Endodermal cell (in vitro differentiated cells): Measurements from ENCODE around the gene TNK2. TPM values are rescaled to one million over a fixed set of nuclear protein-coding genes. Genes with fewer than 3 reads are reported as not detected.

Experiments
- DNase-seq: peaks from one replicate; pipeline ENCODE4 v3.0.0-alpha.2; 2017
- H3K27ac ChIP-seq: 2 replicates; pipeline ENCODE4 v1.5.1; 2013; ENCODE audit warnings: mild to moderate bottlenecking, low read depth, low read length, moderate library complexity
- H3K27me3 ChIP-seq: 2 replicates; pipeline ENCODE4 v1.6.1; 2013; ENCODE audit warnings: mild to moderate bottlenecking, low read length, moderate library complexity; ENCODE audit not compliant: insufficient read depth, control insufficient read depth, poor library complexity, severe bottlenecking
- H3K36me3 ChIP-seq: 2 replicates; pipeline ENCODE4 v1.7.0; 2013; ENCODE audit warnings: mild to moderate bottlenecking, low read length, moderate library complexity; ENCODE audit not compliant: control insufficient read depth, insufficient read depth
- H3K4me1 ChIP-seq: one replicate; pipeline ENCODE4 v1.7.0; 2013; ENCODE audit warnings: low read length; ENCODE audit not compliant: control insufficient read depth, insufficient read depth
- H3K4me3 ChIP-seq: 2 replicates; pipeline ENCODE4 v1.5.1; 2013; ENCODE audit warnings: mild to moderate bottlenecking, low read length, moderate library complexity
- H3K9ac ChIP-seq: 2 replicates; pipeline ENCODE4 v1.6.1; 2013; ENCODE audit warnings: mild to moderate bottlenecking, low read length, moderate library complexity; ENCODE audit not compliant: poor library complexity, severe bottlenecking; ENCODE audit errors: extremely low read depth
- H3K9me3 ChIP-seq: 2 replicates; pipeline ENCODE4 v1.6.1; 2013; ENCODE audit warnings: mild to moderate bottlenecking, low read length, moderate library complexity; ENCODE audit not compliant: control insufficient read depth
- H3K27ac Mint-ChIP-seq: 2 replicates; pipeline ENCODE4 v1.8.0; 2020; ENCODE audit warnings: mixed read lengths
- H3K27me3 Mint-ChIP-seq: 2 replicates; pipeline ENCODE4 v1.8.0; 2021; ENCODE audit warnings: mild to moderate bottlenecking, mixed read lengths; ENCODE audit not compliant: insufficient read depth
- H3K36me3 Mint-ChIP-seq: 2 replicates; pipeline ENCODE4 v1.8.0; 2020; ENCODE audit warnings: low read depth, mixed read lengths
- H3K4me1 Mint-ChIP-seq: 2 replicates; pipeline ENCODE4 v1.8.0; 2020; ENCODE audit warnings: mixed read lengths
- H3K4me3 Mint-ChIP-seq: 2 replicates; pipeline ENCODE4 v1.8.0; 2020; ENCODE audit warnings: mild to moderate bottlenecking, moderate library complexity, mixed read lengths
- H3K9me3 Mint-ChIP-seq: 2 replicates; pipeline ENCODE4 v1.8.0; 2020; ENCODE audit warnings: mild to moderate bottlenecking, mixed read lengths
- CTCF ChIP-seq: fragments of 200-600 bp; sonication (generic); conservative IDR thresholded peaks from 2 replicates; pipeline ENCODE4 v1.5.0; 2021; ENCODE audit warnings: antibody characterized with exemption, mild to moderate bottlenecking
- WGBS, 2 experiments: methylation state at CpG; one replicate each; pipeline versions ENCODE4 v1.1.5 to v1.1.7; 2013; ENCODE audit warnings: missing lambda C conversion rate in 2 of 2, mixed read lengths in 1 of 2; ENCODE audit not compliant: insufficient coverage in 1 of 2, insufficient read length in 1 of 2; 5-methylcytosine and 5-hydroxymethylcytosine counted together
- total RNA-seq, 2 donors: library from RNA; stranded (reverse); fragmentation: NEBNext Ultra II Directional in 1 of 2; extraction: Animal tissue kit (Norgen Biotek cat#: 25700) in 1 of 2; gene quantifications; 2 replicates in 1 of 2; 3 replicates in 1 of 2; pipeline ENCODE4 v1.2.1, GENCODE V29; 2021

Gene TNK2
- total RNA-seq, 2 donors from 2014 or later = 53.2 to 85.7 TPM

- TF ChIP-seq CTCF = no peak
- no peak overlapping the region for H3K9ac ChIP-seq
Measured at GRCh38 chr3:195893916-195894465, 14.4 kb downstream of the TNK2 start.

GRCh38 chr3:195893516-195893915 is 14.8 kb downstream of the TNK2 start:
- Histone ChIP-seq H3K27me3 (no peaks in the 10 kb centered on the region), H3K36me3 (no peaks in the 10 kb centered on the region), H3K9me3 (no peaks in the 10 kb centered on the region), H3K9ac (no peak overlapping the region), H3K27ac (no peak overlapping the region), H3K4me3 (no peak overlapping the region), H3K4me1 (peaks cover 26% of the 10 kb centered on the region)
- no peak for TF ChIP-seq CTCF
- no peaks in the 10 kb centered on the region for H3K36me3 Mint-ChIP-seq
- H3K9me3 Mint-ChIP-seq = no peaks in the 10 kb centered on the region
- H3K4me3 Mint-ChIP-seq = no peak overlapping the region
- H3K27ac Mint-ChIP-seq = no peak overlapping the region
- 80 to 88% methylated on average over 3 to 4 of the region's 4 CpGs for WGBS, 2 experiments
- DNase-seq = no peak
- H3K4me1 Mint-ChIP-seq = peaks cover 38% of the 10 kb centered on the region
- no peaks in the 10 kb centered on the region for H3K27me3 Mint-ChIP-seq

More at GRCh38 chr3:195893916-195894465, 14.4 kb downstream of the TNK2 start:
- H3K4me1 Mint-ChIP-seq = peaks cover 39% of the 10 kb centered on the region
- Histone ChIP-seq H3K4me1 (peaks cover 26% of the 10 kb centered on the region), H3K4me3 (no peak overlapping the region), H3K9me3 (no peaks in the 10 kb centered on the region), H3K27me3 (no peaks in the 10 kb centered on the region), H3K36me3 (no peaks in the 10 kb centered on the region), H3K27ac (no peak overlapping the region)
- H3K4me3 Mint-ChIP-seq = peak overlapping the region; percentile 60
- H3K36me3 Mint-ChIP-seq = no peaks in the 10 kb centered on the region
- no peaks in the 10 kb centered on the region for H3K27me3 Mint-ChIP-seq
- no peak for DNase-seq
- H3K27ac Mint-ChIP-seq = no peak overlapping the region
- 87 to 94% methylated on average over 3 to 8 of the region's 8 CpGs for WGBS, 2 experiments
- no peaks in the 10 kb centered on the region for H3K9me3 Mint-ChIP-seq

- H3K4me3 Mint-ChIP-seq = no peak overlapping the region
Measured at GRCh38 chr3:195893044-195893395, 15.3 kb downstream of the TNK2 start.

More at GRCh38 chr3:195893044-195893395, 15.3 kb downstream of the TNK2 start:
- WGBS, 2 experiments = 67% methylated on average over 9 of the region's 9 CpGs; no CpG with 5 or more reads in 1 of the 2 experiments
- H3K36me3 ChIP-seq = peaks cover 3% of the 10 kb centered on the region
- H3K27me3 ChIP-seq = no peaks in the 10 kb centered on the region
- DNase-seq = no peak
- peaks cover 33% of the 10 kb centered on the region for H3K4me1 Mint-ChIP-seq
- peak overlapping the region; percentile 24 for H3K27ac ChIP-seq
- H3K9me3 ChIP-seq = no peaks in the 10 kb centered on the region
- no peak overlapping the region for H3K27ac Mint-ChIP-seq
- H3K9ac ChIP-seq = no peak overlapping the region
- H3K4me1 ChIP-seq = peaks cover 26% of the 10 kb centered on the region
- no peak overlapping the region for H3K4me3 ChIP-seq
- H3K27me3 Mint-ChIP-seq = no peaks in the 10 kb centered on the region
- TF ChIP-seq CTCF = no peak
- peaks cover 2% of the 10 kb centered on the region for H3K36me3 Mint-ChIP-seq
- no peaks in the 10 kb centered on the region for H3K9me3 Mint-ChIP-seq
